OCI-LY3 (cell line): ENCODE data around the gene XXYLT1.

Experiments used
- H2AFZ ChIP-seq: fragments of 200-600, 300-600 bp; shearing (Covaris generic); 2 replicates; pipeline ENCODE4 v1.6.0; 2014; ENCODE audit warnings: antibody characterized with exemption, low read depth, low read length
- H3K27ac ChIP-seq: fragments of 200-600, 300-600 bp; sonication (generic); 2 replicates; pipeline ENCODE4 v1.5.1; 2014; ENCODE audit warnings: mild to moderate bottlenecking, low read length, moderate library complexity, mixed read lengths
- H3K27me3 ChIP-seq: fragments of 200-600, 300-600 bp; sonication (generic); 2 replicates; pipeline ENCODE4 v1.6.1; 2014; ENCODE audit warnings: low read depth, low read length, mixed read lengths
- H3K36me3 ChIP-seq: fragments of 200-600, 300-600 bp; sonication (generic); replicated peaks from 2 replicates; pipeline ENCODE3; 2014; ENCODE audit warnings: low read depth, low read length, mixed read lengths
- H3K4me1 ChIP-seq: fragments of 300-600, 200-600 bp; sonication (generic); 2 replicates; pipeline ENCODE4 v1.6.1; 2014; ENCODE audit warnings: low read length, mixed read lengths
- H3K4me2 ChIP-seq: fragments of 200-600, 300-600 bp; sonication (generic); 2 replicates; pipeline ENCODE4 v1.6.1; 2014; ENCODE audit warnings: low read length, mixed read lengths
- H3K4me3 ChIP-seq: fragments of 300-600, 200-600 bp; sonication (generic); 2 replicates; pipeline ENCODE4 v1.5.1; 2014; ENCODE audit warnings: antibody characterized with exemption, mild to moderate bottlenecking, low read length, moderate library complexity
- H3K79me2 ChIP-seq: fragments of 300-600, 200-600 bp; shearing (Covaris generic); 2 replicates; pipeline ENCODE4 v1.6.1; 2014; ENCODE audit warnings: mild to moderate bottlenecking, low read length, mixed read lengths
- H3K9ac ChIP-seq: fragments of 300-600, 200-600 bp; shearing (Covaris generic); 2 replicates; pipeline ENCODE4 v1.6.0; 2014; ENCODE audit warnings: mild to moderate bottlenecking, low read length, moderate library complexity
- H3K9me3 ChIP-seq: fragments of 200-600, 300-600 bp; shearing (Covaris generic); 2 replicates; pipeline ENCODE4 v1.6.1; 2014; ENCODE audit warnings: low read length, mixed read lengths; ENCODE audit not compliant: insufficient read depth
- H4K20me1 ChIP-seq: fragments of 200-600, 300-600 bp; sonication (generic); 2 replicates; pipeline ENCODE4 v1.6.1; 2016; ENCODE audit warnings: low read length, mixed read lengths; ENCODE audit not compliant: insufficient read depth
- CTCF ChIP-seq: fragments of 200-600, 300-600 bp; sonication (generic); IDR thresholded peaks from 2 replicates; pipeline ENCODE4 v1.5.1; 2014; ENCODE audit warnings: antibody characterized with exemption, low read length, low read depth
- EZH2phosphoT487 ChIP-seq: fragments of 200-600 bp; shearing (Covaris generic); IDR thresholded peaks from 2 replicates; pipeline ENCODE4 v1.6.1; 2018; ENCODE audit warnings: antibody characterized with exemption, mixed run types, low read depth

Gene XXYLT1

GRCh38 chr3:195105389-195105788, 165.6 kb downstream of the XXYLT1 start:
- Histone ChIP-seq H3K4me2 (no peak overlapping the region), H3K79me2 (no peaks in the 10 kb centered on the region), H2AFZ (no peak overlapping the region), H3K9me3 (no peaks in the 10 kb centered on the region), H3K4me1 (peaks cover 19% of the 10 kb centered on the region), H3K9ac (no peak overlapping the region), H3K27me3 (no peaks in the 10 kb centered on the region), H3K4me3 (no peak overlapping the region), H4K20me1 (no peaks in the 10 kb centered on the region), H3K27ac (no peak overlapping the region), H3K36me3 (no peaks in the 10 kb centered on the region)
- no peak for TF ChIP-seq CTCF
- no peak for TF ChIP-seq EZH2phosphoT487

GRCh38 chr3:195104340-195104739, 166.6 kb downstream of the XXYLT1 start:
- no peaks in the 10 kb centered on the region for H3K9me3 ChIP-seq
- H2AFZ ChIP-seq, result no peak overlapping the region
- no peak for TF ChIP-seq EZH2phosphoT487
- no peak for TF ChIP-seq CTCF
- H3K4me2 ChIP-seq, result no peak overlapping the region
- no peaks in the 10 kb centered on the region for H3K36me3 ChIP-seq
- no peak overlapping the region for H3K27ac ChIP-seq
- no peaks in the 10 kb centered on the region for H4K20me1 ChIP-seq
- H3K9ac ChIP-seq, result no peak overlapping the region
- peaks cover 19% of the 10 kb centered on the region for H3K4me1 ChIP-seq
- no peaks in the 10 kb centered on the region for H3K27me3 ChIP-seq
- H3K79me2 ChIP-seq, result no peaks in the 10 kb centered on the region
- H3K4me3 ChIP-seq, result no peak overlapping the region

GRCh38 chr3:195103623-195104022, 167.3 kb downstream of the XXYLT1 start:
- Histone ChIP-seq H3K9me3 (no peaks in the 10 kb centered on the region), H3K9ac (no peak overlapping the region), H3K27ac (no peak overlapping the region), H3K4me3 (no peak overlapping the region), H2AFZ (no peak overlapping the region), H3K27me3 (no peaks in the 10 kb centered on the region), H3K4me2 (no peak overlapping the region), H4K20me1 (no peaks in the 10 kb centered on the region), H3K79me2 (no peaks in the 10 kb centered on the region), H3K36me3 (no peaks in the 10 kb centered on the region), H3K4me1 (peaks cover 19% of the 10 kb centered on the region)
- TF ChIP-seq EZH2phosphoT487 (no peak), CTCF (no peak)

GRCh38 chr3:195102609-195103467, 168.1 kb downstream of the XXYLT1 start:
- H2AFZ ChIP-seq, result no peak overlapping the region
- peaks cover 19% of the 10 kb centered on the region for H3K4me1 ChIP-seq
- H3K36me3 ChIP-seq, result no peaks in the 10 kb centered on the region
- H3K4me2 ChIP-seq, result no peak overlapping the region
- H4K20me1 ChIP-seq, result no peaks in the 10 kb centered on the region
- no peak overlapping the region for H3K9ac ChIP-seq
- no peak overlapping the region for H3K4me3 ChIP-seq
- no peaks in the 10 kb centered on the region for H3K9me3 ChIP-seq
- TF ChIP-seq CTCF (no peak), EZH2phosphoT487 (no peak)
- H3K79me2 ChIP-seq, result no peaks in the 10 kb centered on the region
- no peak overlapping the region for H3K27ac ChIP-seq
- H3K27me3 ChIP-seq, result no peaks in the 10 kb centered on the region
